Measurements from ENCODE around the gene CFAP73. TPM values are rescaled to one million over a fixed set of nuclear protein-coding genes. Genes with fewer than 3 reads are reported as not detected.

Gene CFAP73
- total and polyA plus RNA-seq, 10 donors, result 0.64 to 0.71 (median 0.70) TPM; not detected in 7

- no peaks in the 10 kb centered on the region for H3K4me1 ChIP-seq
- 28 to 38% (median 36%) methylated on average over 4 of the region's 4 CpGs for WGBS, 5 donors
- intact Hi-C loops (cut with DNase I; ENCODE audit: low total_unique reads), result no loop called here
Observed at GRCh38 chr12:113119980-113120669, 29.4 kb upstream of the CFAP73 start.

DNA sequence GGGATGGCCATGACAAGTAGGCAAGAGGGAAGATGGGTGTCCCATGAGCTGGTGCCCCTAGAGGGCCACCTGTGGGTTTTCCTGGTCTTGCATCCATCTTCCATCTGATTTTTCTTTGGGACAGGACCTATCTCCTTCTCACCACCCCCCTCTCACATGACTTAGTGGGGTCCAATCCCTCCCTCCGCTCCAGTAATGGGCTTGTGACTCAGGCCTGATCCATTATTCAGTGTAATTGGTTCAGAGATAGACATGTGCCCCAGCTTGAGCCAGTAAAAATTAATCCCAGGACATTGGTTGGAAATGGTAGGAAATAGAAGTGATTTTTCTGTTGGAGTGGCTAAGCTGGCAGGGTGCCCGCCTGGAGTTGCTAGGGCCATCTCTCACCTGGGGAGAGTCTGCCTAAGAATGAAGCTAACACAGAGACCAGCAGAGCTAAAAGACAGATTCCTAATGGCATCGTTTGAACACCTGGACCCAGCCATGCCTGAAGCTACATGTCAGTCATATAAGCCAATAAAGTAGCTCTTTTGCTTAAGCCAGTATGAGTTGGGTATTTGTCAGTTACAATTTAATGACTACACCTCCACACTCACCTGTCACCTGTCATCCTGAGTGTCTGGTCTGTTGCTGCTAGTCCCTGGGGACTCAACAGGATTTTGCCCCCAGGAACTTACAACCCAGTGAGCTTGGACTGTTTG lies 28.7 kb upstream of the CFAP73 start:
- TF ChIP-seq POLR2AphosphoS5 (IDR thresholded peaks at IDR 0.05) (no peak), POLR2A (IDR thresholded peaks at IDR 0.05) (no peak)
- TF ChIP-seq, protein P1, sequence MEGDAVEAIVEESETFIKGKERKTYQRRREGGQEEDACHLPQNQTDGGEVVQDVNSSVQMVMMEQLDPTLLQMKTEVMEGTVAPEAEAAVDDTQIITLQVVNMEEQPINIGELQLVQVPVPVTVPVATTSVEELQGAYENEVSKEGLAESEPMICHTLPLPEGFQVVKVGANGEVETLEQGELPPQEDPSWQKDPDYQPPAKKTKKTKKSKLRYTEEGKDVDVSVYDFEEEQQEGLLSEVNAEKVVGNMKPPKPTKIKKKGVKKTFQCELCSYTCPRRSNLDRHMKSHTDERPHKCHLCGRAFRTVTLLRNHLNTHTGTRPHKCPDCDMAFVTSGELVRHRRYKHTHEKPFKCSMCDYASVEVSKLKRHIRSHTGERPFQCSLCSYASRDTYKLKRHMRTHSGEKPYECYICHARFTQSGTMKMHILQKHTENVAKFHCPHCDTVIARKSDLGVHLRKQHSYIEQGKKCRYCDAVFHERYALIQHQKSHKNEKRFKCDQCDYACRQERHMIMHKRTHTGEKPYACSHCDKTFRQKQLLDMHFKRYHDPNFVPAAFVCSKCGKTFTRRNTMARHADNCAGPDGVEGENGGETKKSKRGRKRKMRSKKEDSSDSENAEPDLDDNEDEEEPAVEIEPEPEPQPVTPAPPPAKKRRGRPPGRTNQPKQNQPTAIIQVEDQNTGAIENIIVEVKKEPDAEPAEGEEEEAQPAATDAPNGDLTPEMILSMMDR (IDR thresholded peaks at IDR 0.05 in 8 of 11, conservative IDR thresholded peaks at IDR 0.05 in 3 of 11), result no peak
- no peak for DNase-seq
- WGBS, 5 donors, result 64 to 90% (median 75%) methylated on average over 3 of the region's 3 CpGs
- Histone ChIP-seq H3K9me3 (peaks cover 0 to 15% (median 9%) of the 10 kb centered on the region in 8 donors), H3K27ac (no peak overlapping the region), H3K36me3 (no peaks in the 10 kb centered on the region), H3K4me3 (no peak overlapping the region), H3K4me1 (no peaks in the 10 kb centered on the region), H3K27me3 (replicated peaks in 1 of 7) (peaks cover 0 to 8% (median 0%) of the 10 kb centered on the region in 7 donors)
- intact Hi-C loops (cut with DNase I; ENCODE audit: low total_unique reads), result no loop called here

More at GRCh38 chr12:113119980-113120669, 29.4 kb upstream of the CFAP73 start:
- Histone ChIP-seq H3K9me3 (peaks cover 0 to 15% (median 9%) of the 10 kb centered on the region in 8 donors), H3K4me3 (no peak overlapping the region), H3K36me3 (no peaks in the 10 kb centered on the region), H3K27me3 (replicated peaks in 1 of 7) (peaks cover 0 to 8% (median 0%) of the 10 kb centered on the region in 7 donors), H3K27ac (no peak overlapping the region)
- TF ChIP-seq POLR2AphosphoS5 (IDR thresholded peaks at IDR 0.05) (no peak), POLR2A (IDR thresholded peaks at IDR 0.05) (no peak)
- TF ChIP-seq, protein P1 (IDR thresholded peaks at IDR 0.05 in 8 of 11, conservative IDR thresholded peaks at IDR 0.05 in 3 of 11), result no peak
- no peak for DNase-seq

DNA sequence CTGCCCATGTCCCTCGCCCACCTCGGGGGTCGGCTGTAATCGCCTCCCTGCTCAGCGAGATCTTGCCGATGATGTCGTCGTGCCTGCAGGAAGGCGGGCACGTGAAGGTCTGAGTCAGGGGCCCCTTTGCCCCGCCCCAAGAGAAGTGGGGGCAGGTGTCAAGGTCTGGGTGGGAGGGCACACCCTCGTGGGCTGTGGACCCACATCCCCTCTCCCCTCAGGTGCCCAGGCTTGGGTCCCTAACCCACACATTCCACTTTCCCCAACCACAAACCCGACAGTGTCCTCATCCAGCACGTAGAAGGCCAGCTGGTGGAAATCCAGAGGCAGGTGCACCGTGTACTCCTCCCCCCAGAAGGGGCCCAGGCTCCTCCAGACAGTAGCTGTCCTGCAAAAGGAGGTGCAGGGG lies 21.7 kb upstream of the CFAP73 start:
- H3K4me1 ChIP-seq, result peaks cover 0 to 19% (median 11%) of the 10 kb centered on the region in 6 donors
- H3K27me3 ChIP-seq (replicated peaks in 1 of 7), result peaks cover 0 to 8% (median 0%) of the 10 kb centered on the region in 7 donors
- DNase-seq, result peak; percentile 56
- H3K27ac ChIP-seq, result no peak overlapping the region
- H3K9me3 ChIP-seq, result peaks cover 0 to 9% (median 6%) of the 10 kb centered on the region in 8 donors
- no peak for TF ChIP-seq POLR2AphosphoS5 (IDR thresholded peaks at IDR 0.05)
- TF ChIP-seq POLR2A (IDR thresholded peaks at IDR 0.05), result no peak
- TF ChIP-seq, protein P1 (IDR thresholded peaks at IDR 0.05 in 8 of 11, conservative IDR thresholded peaks at IDR 0.05 in 3 of 11), result no peak
- no peak overlapping the region for H3K4me3 ChIP-seq
- WGBS, 5 donors, result 32 to 43% (median 37%) methylated on average over 8 to 15 of the region's 15 CpGs
- H3K36me3 ChIP-seq, result no peaks in the 10 kb centered on the region
- intact Hi-C loops (cut with DNase I; ENCODE audit: low total_unique reads), result no loop called here
